Calu3 (cell line): ENCODE data around the gene NMT2. TPM values are rescaled to one million over a fixed set of nuclear protein-coding genes. Genes with fewer than 3 reads are reported as not detected.

ENCODE experiments used
- BruUV-seq: library from RNA; stranded (reverse); fragments of 400-500 nt; replicated peaks from 2 replicates; lab custom pipeline; 2021; lab: Mats Ljungman, UMichigan
- CTCF ChIA-PET: fragments of 300-600 bp; sonication (Branson Sonifier 250); formaldehyde crosslinking; loops from one replicate; lab custom pipeline; 2022; ENCODE audit warnings: antibody characterized with exemption; lab: Charles Lee
- DNase-seq: peaks from one replicate; pipeline ENCODE4 v3.0.0; 2022
- H3K27ac Mint-ChIP-seq: one replicate; pipeline ENCODE4 v1.8.0; 2022; ENCODE audit warnings: mixed read lengths; ENCODE audit not compliant: unreplicated experiment
- H3K27me3 Mint-ChIP-seq: one replicate; pipeline ENCODE4 v1.8.0; 2022; ENCODE audit warnings: mixed read lengths; ENCODE audit not compliant: unreplicated experiment
- H3K36me3 Mint-ChIP-seq: one replicate; pipeline ENCODE4 v1.8.0; 2022; ENCODE audit warnings: mild to moderate bottlenecking, moderate library complexity, mixed read lengths; ENCODE audit not compliant: insufficient read depth, unreplicated experiment
- H3K4me1 Mint-ChIP-seq: one replicate; pipeline ENCODE4 v1.8.0; 2022; ENCODE audit warnings: mild to moderate bottlenecking, low read depth, mixed read lengths; ENCODE audit not compliant: unreplicated experiment
- H3K4me3 Mint-ChIP-seq: one replicate; pipeline ENCODE4 v1.8.0; 2022; ENCODE audit warnings: mild to moderate bottlenecking, low read depth, moderate library complexity, mixed read lengths; ENCODE audit not compliant: unreplicated experiment
- H3K9me3 Mint-ChIP-seq: one replicate; pipeline ENCODE4 v1.8.0; 2022; ENCODE audit warnings: low read depth, mixed read lengths; ENCODE audit not compliant: unreplicated experiment
- intact Hi-C: fragments of 100-400 bp; cut with micrococcal nuclease; formaldehyde crosslinking; loops from one replicate; pipeline ENCODE4 v1.10.0; 2022; ENCODE audit not compliant: unreplicated experiment
- total RNA-seq: library from RNA; stranded (reverse); gene quantifications from 2 replicates; pipeline ENCODE4 v1.2.3, GENCODE V29; 2022
- TF ChIP-seq, protein P1 (sequence below): fragments of 200-600 bp; IDR thresholded peaks from one replicate; pipeline ENCODE4 v1.8.0; 2022; ENCODE audit warnings: antibody characterized with exemption; ENCODE audit not compliant: unreplicated experiment

NMT2 gene
- total RNA-seq, 1 experiment from 2014 or later, result 8.6 TPM

DNA sequence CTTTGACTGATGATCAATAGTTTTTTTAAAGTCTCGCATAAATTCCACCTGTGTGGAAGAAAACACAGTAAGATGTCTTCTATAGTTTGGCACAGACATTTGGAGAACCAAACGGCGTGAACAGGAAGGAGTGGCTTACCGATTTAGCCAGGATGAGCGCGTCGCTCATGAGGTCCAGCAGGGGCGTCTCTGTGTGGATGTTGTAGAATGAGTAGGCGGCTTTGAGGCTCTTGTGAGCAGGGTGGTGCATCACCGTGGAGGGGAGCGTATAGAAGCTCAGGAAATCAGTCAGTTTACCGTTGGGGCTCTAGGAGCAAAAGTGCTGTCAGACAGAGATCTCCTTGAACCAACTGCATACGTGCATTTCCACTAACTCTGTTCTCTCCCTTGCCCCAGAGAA, 55.8 kb downstream of the NMT2 start:
- Mint-ChIP-seq H3K27ac (no peak overlapping the region), H3K36me3 (peaks cover 26% of the 10 kb centered on the region), H3K4me3 (no peak overlapping the region), H3K4me1 (peaks cover 6% of the 10 kb centered on the region), H3K9me3 (no peaks in the 10 kb centered on the region), H3K27me3 (no peaks in the 10 kb centered on the region)
- no TSS peak for BruUV-seq
- DNase-seq, result no peak
- intact Hi-C loops, result no loop called here
- TF ChIP-seq, protein P1, sequence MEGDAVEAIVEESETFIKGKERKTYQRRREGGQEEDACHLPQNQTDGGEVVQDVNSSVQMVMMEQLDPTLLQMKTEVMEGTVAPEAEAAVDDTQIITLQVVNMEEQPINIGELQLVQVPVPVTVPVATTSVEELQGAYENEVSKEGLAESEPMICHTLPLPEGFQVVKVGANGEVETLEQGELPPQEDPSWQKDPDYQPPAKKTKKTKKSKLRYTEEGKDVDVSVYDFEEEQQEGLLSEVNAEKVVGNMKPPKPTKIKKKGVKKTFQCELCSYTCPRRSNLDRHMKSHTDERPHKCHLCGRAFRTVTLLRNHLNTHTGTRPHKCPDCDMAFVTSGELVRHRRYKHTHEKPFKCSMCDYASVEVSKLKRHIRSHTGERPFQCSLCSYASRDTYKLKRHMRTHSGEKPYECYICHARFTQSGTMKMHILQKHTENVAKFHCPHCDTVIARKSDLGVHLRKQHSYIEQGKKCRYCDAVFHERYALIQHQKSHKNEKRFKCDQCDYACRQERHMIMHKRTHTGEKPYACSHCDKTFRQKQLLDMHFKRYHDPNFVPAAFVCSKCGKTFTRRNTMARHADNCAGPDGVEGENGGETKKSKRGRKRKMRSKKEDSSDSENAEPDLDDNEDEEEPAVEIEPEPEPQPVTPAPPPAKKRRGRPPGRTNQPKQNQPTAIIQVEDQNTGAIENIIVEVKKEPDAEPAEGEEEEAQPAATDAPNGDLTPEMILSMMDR, result no peak
- CTCF ChIA-PET, result interaction anchor here (0.6 kb wide), 1 partner anchor 19 kb away, joined by 5 read pairs; no protein-coding TSS in a partner anchor

DNA sequence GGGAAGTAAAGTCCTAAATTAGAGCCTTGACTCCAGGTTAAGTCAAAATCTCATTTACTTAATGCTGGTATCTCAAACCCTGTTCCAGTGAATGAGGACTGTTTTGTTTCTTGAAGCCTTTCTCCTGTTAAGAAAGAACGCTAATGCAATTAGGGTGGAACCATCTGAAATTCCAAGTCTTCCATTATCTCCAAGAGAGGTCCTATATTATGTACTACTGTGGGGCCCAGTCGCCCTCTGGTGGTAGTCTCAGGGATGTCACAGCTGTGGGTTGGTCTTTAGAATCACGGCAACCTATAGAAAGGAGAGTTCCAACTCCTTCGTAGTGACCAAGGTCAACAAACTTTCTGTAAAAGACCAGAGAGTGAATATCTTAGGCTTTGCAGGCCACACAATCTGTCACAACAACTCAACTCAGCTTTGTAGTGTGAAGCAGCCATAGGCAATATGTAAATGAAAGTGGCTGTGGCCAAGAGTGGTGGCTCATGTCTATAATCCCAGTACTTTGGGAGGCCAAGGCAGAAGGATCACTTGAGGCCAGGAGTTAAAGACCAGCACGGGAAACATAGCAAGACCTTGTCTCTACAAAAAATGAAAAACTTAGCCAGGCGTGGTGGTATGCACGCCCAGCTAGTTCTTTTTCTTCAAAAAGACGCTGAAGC, 62.0 kb downstream of the NMT2 start:
- no peak overlapping the region for H3K4me3 Mint-ChIP-seq

DNA sequence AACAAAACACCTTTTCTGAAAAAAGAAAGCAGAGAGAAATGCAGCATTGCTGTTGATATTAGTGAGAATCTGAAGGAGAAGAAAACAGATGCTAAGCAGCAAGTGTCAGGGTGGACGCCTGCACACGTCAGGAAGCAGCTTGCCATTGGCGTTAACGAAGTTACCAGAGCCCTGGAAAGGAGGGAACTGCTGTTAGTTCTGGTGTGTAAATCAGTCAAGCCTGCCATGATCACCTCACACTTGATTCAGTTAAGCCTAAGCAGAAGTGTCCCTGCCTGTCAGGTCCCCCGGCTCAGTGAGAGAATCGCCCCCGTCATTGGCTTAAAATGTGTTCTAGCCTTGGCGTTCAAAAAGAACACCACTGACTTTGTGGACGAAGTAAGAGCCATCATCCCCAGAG, 65.0 kb downstream of the NMT2 start:
- Mint-ChIP-seq H3K27me3 (no peaks in the 10 kb centered on the region), H3K9me3 (no peaks in the 10 kb centered on the region), H3K36me3 (peaks cover 63% of the 10 kb centered on the region), H3K4me3 (no peak overlapping the region), H3K4me1 (peaks cover 24% of the 10 kb centered on the region), H3K27ac (no peak overlapping the region)
- CTCF ChIA-PET, result no interaction called here
- no peak for DNase-seq
- intact Hi-C loops, result no loop called here
- no TSS peak for BruUV-seq
- TF ChIP-seq, protein P1, result no peak

More for the DNA sequence above, 62.0 kb downstream of the NMT2 start:
- peaks cover 6% of the 10 kb centered on the region for H3K4me1 Mint-ChIP-seq
- TF ChIP-seq, protein P1, result peak; percentile 84
- H3K27me3 Mint-ChIP-seq, result no peaks in the 10 kb centered on the region
- intact Hi-C loops, result loop anchor here (2.0 to 5.0 kb wide), 2 partner anchors 116 to 154 kb away; partner anchors contain the start of gene DCLRE1C
- CTCF ChIA-PET, result interaction anchor here (0.7 to 1.6 kb wide), 3 partner anchors 60 to 153 kb away, joined by 4 to 7 read pairs (median 6); no protein-coding TSS in a partner anchor
- DNase-seq, result peak; percentile 79
- H3K9me3 Mint-ChIP-seq, result no peaks in the 10 kb centered on the region
- BruUV-seq, result no TSS peak
- no peak overlapping the region for H3K27ac Mint-ChIP-seq
- peaks cover 46% of the 10 kb centered on the region for H3K36me3 Mint-ChIP-seq

DNA sequence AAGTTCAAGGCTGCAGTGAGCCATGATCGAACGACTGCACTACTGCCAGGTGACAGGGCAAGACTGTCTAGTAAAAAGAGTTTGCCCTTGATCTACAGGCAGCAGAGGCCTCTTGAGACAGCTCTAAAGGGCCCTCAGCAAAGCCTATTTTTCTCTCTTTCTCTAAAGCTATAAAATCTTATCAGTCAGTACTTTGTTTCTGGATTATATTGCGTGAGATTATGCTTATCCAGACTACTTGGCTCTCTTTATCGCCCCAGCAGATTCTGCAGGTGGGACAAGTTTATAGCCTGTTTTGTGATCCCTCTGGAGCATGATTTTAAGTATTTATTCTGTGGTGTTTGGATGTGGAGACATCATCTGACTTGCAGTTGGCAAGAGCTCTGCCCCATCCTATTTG, 68.6 kb downstream of the NMT2 start:
- CTCF ChIA-PET, result interaction anchor here (0.7 kb wide), 1 partner anchor 8 kb away, joined by 3 read pairs; no protein-coding TSS in a partner anchor
- H3K4me3 Mint-ChIP-seq, result peak overlapping the region; percentile 24
- H3K36me3 Mint-ChIP-seq, result peaks cover 75% of the 10 kb centered on the region
- no peaks in the 10 kb centered on the region for H3K9me3 Mint-ChIP-seq
- H3K27me3 Mint-ChIP-seq, result no peaks in the 10 kb centered on the region
- TF ChIP-seq, protein P1, result no peak
- H3K27ac Mint-ChIP-seq, result no peak overlapping the region
- DNase-seq, result no peak
- BruUV-seq, result no TSS peak
- H3K4me1 Mint-ChIP-seq, result peaks cover 24% of the 10 kb centered on the region
- intact Hi-C loops, result no loop called here
